Mucosa of rectum (tissue), 2 donors: ENCODE measurements around the gene SLC27A4.

Experiments
- H3K27ac ChIP-seq, 2 donors: one replicate each; pipeline ENCODE4 v1.7.0; 2013; ENCODE audit warnings: inconsistent platforms in 2 of 2, low read depth in 2 of 2, low read length in 2 of 2
- H3K27me3 ChIP-seq, 2 donors: one replicate each; pipeline ENCODE4 v1.7.0; 2013; ENCODE audit warnings: low read length in 2 of 2; ENCODE audit not compliant: control insufficient read depth in 2 of 2, insufficient read depth in 2 of 2
- H3K36me3 ChIP-seq, 2 donors: one replicate each; pipeline ENCODE4 v1.7.0; 2013; ENCODE audit warnings: low read length in 2 of 2; ENCODE audit not compliant: control insufficient read depth in 2 of 2, insufficient read depth in 2 of 2
- H3K4me1 ChIP-seq, 2 donors: one replicate each; pipeline ENCODE4 v1.7.0; 2013; ENCODE audit warnings: low read length in 2 of 2, mild to moderate bottlenecking in 1 of 2; ENCODE audit not compliant: control insufficient read depth in 2 of 2, insufficient read depth in 2 of 2
- H3K4me3 ChIP-seq, 2 donors: one replicate each; pipeline ENCODE4 v1.7.0; 2013; ENCODE audit warnings: low read length in 2 of 2
- H3K9ac ChIP-seq, 2 donors: one replicate each; pipeline ENCODE4 v1.7.0; 2013; ENCODE audit warnings: low read length in 2 of 2, low read depth in 1 of 2, mild to moderate bottlenecking in 1 of 2
- H3K9me3 ChIP-seq, 2 donors: one replicate each; pipeline ENCODE4 v1.7.0; 2013; ENCODE audit warnings: low read length in 2 of 2; ENCODE audit not compliant: control insufficient read depth in 2 of 2
- donor health status: healthy.
- donor health status: Normal muscosa, but diverticular disease.

SLC27A4 gene

GRCh38 chr9:128374221-128374675 is 33.9 kb downstream of the SLC27A4 start:
- no peak overlapping the region for H3K9ac ChIP-seq
- H3K4me1 ChIP-seq: peaks cover 15 to 18% of the 10 kb centered on the region in 2 donors
- no peaks in the 10 kb centered on the region for H3K9me3 ChIP-seq
- H3K4me3 ChIP-seq: no peak overlapping the region
- H3K27me3 ChIP-seq: no peaks in the 10 kb centered on the region
- H3K36me3 ChIP-seq: peaks cover 7 to 19% of the 10 kb centered on the region in 2 donors
- H3K27ac ChIP-seq: no peak overlapping the region

- H3K4me1 ChIP-seq: peaks cover 11% of the 10 kb centered on the region in 2 donors
- H3K36me3 ChIP-seq: peaks cover 7 to 19% of the 10 kb centered on the region in 2 donors
- no peak overlapping the region for H3K9ac ChIP-seq
- H3K4me3 ChIP-seq: no peak overlapping the region
- no peaks in the 10 kb centered on the region for H3K27me3 ChIP-seq
- H3K27ac ChIP-seq: no peak overlapping the region
- no peaks in the 10 kb centered on the region for H3K9me3 ChIP-seq
These were observed 35.5 kb downstream of the SLC27A4 start for GRCh38 chr9:128375865-128376264.

- Histone ChIP-seq H3K4me3 (no peak overlapping the region), H3K4me1 (no peaks in the 10 kb centered on the region), H3K9ac (no peak overlapping the region), H3K36me3 (peaks cover 17 to 40% of the 10 kb centered on the region in 2 donors), H3K27ac (no peak overlapping the region), H3K9me3 (no peaks in the 10 kb centered on the region), H3K27me3 (no peaks in the 10 kb centered on the region)
These were observed 41.9 kb downstream of the SLC27A4 start for GRCh38 chr9:128382261-128382660.

- Histone ChIP-seq H3K9me3 (no peaks in the 10 kb centered on the region), H3K27ac (no peak overlapping the region), H3K4me1 (no peaks in the 10 kb centered on the region), H3K4me3 (no peak overlapping the region), H3K36me3 (peaks cover 23 to 46% of the 10 kb centered on the region in 2 donors), H3K27me3 (no peaks in the 10 kb centered on the region), H3K9ac (no peak overlapping the region)
These were observed 42.9 kb downstream of the SLC27A4 start for GRCh38 chr9:128383007-128383753.

- Histone ChIP-seq H3K4me3 (no peak overlapping the region), H3K27me3 (no peaks in the 10 kb centered on the region), H3K9ac (no peak overlapping the region), H3K4me1 (no peaks in the 10 kb centered on the region), H3K9me3 (no peaks in the 10 kb centered on the region), H3K36me3 (peaks cover 25 to 50% of the 10 kb centered on the region in 2 donors), H3K27ac (no peak overlapping the region)
These were observed 43.5 kb downstream of the SLC27A4 start for GRCh38 chr9:128383791-128384190.

- no peaks in the 10 kb centered on the region for H3K4me1 ChIP-seq
- no peak overlapping the region for H3K9ac ChIP-seq
These were observed 44.6 kb downstream of the SLC27A4 start for GRCh38 chr9:128384801-128385495.

GRCh38 chr9:128385496-128386460 is 45.5 kb downstream of the SLC27A4 start:
- H3K4me1 ChIP-seq: no peaks in the 10 kb centered on the region
- no peak overlapping the region for H3K9ac ChIP-seq
- H3K4me3 ChIP-seq: no peak overlapping the region
- peaks cover 36 to 62% of the 10 kb centered on the region in 2 donors for H3K36me3 ChIP-seq
- H3K9me3 ChIP-seq: no peaks in the 10 kb centered on the region
- no peak overlapping the region for H3K27ac ChIP-seq
- no peaks in the 10 kb centered on the region for H3K27me3 ChIP-seq

More at GRCh38 chr9:128384801-128385495, 44.6 kb downstream of the SLC27A4 start:
- H3K4me3 ChIP-seq: no peak overlapping the region
- H3K27me3 ChIP-seq: no peaks in the 10 kb centered on the region
- H3K27ac ChIP-seq: no peak overlapping the region
- H3K36me3 ChIP-seq: peaks cover 34 to 61% of the 10 kb centered on the region in 2 donors
- H3K9me3 ChIP-seq: no peaks in the 10 kb centered on the region

GRCh38 chr9:128388150-128388549 is 47.8 kb downstream of the SLC27A4 start:
- no peak overlapping the region for H3K27ac ChIP-seq
- peaks cover 36 to 56% of the 10 kb centered on the region in 2 donors for H3K36me3 ChIP-seq
- no peaks in the 10 kb centered on the region for H3K27me3 ChIP-seq
- no peak overlapping the region for H3K9ac ChIP-seq
- no peaks in the 10 kb centered on the region for H3K4me1 ChIP-seq
- H3K9me3 ChIP-seq: no peaks in the 10 kb centered on the region
- no peak overlapping the region for H3K4me3 ChIP-seq

- Histone ChIP-seq H3K36me3 (peaks cover 36 to 47% of the 10 kb centered on the region in 2 donors), H3K4me3 (no peak overlapping the region), H3K27ac (no peak overlapping the region), H3K9me3 (no peaks in the 10 kb centered on the region), H3K9ac (no peak overlapping the region), H3K4me1 (no peaks in the 10 kb centered on the region), H3K27me3 (peaks cover 0 to 3% of the 10 kb centered on the region in 2 donors)
These were observed 49.2 kb downstream of the SLC27A4 start for GRCh38 chr9:128389395-128390149.
